Measurements from ENCODE around the gene SEMA3D. TPM values are rescaled to one million over a fixed set of nuclear protein-coding genes. Genes with fewer than 3 reads are reported as not detected.

The SEMA3D gene
- 10 to 100 TPM in 2 of 4 donors, 1 to 10 TPM in 2; 4.8 to 12.7 (median 9.8) TPM for total RNA-seq

DNA sequence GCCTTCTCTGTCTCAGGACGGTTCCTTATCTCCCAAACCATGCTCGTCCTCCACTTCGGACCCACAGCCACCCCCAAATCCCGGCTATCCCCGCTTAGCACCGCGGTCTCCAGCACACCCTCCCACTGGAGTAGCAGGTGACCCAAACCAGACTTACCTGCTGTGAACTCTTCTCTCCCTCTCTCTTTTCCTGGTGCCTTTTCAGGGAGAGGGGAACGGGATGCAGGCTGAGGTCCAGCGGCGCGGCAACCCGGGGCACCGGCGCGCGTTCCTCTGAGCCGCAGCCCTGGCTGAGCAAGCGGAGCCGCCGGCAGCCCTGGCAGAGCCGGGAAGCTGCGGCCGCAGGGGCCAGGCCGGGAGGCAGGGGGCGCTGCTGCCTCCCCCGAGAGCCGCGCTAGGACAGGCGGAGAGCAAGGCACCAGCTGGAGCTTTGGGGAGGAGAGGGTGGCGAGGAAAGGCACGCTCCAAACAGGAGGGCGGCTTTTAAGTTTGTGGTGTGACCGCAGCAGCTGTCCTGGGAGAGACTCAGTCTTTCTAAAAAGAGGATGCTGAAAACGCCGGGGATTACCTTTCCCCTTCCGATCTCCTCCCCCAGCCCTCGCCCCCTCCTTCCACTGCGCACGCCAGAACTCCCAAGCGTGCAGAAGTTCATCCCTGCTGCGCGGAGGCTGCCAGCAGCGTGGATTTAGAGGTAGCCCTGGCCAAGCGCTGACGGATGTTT is at the start of gene SEMA3D:
Gene SEMA3D, minus strand, starts transcription at position 536 of the 721 bp plus-strand sequence. CDS start 65,165 bp downstream, outside the sequence.
- Histone ChIP-seq H3K27ac (peak within 1 kb of the TSS; percentile 11 to 78 (median 75)), H3K27me3 (no peaks in the 10 kb centered on the region), H3K4me3 (peak within 1 kb of the TSS; percentile 40 to 69 (median 60)), H3K4me1 (peaks cover 0 to 24% (median 2%) of the 10 kb centered on the region in 4 donors), H3K9me3 (no peaks in the 10 kb centered on the region), H3K36me3 (no peaks in the 10 kb centered on the region)
- WGBS, 2 donors, result 0 to 1% methylated on average over 34 to 39 of the region's 45 CpGs
- DNase-seq (ENCODE audit: low spot score in 2 of 2), result peak; percentile 41 to 57
- TF ChIP-seq CTCF (IDR thresholded peaks at IDR 0.05) (peak; percentile 75 to 88 (median 78)), POLR2A (IDR thresholded peaks at IDR 0.05) (no peak), EP300 (IDR thresholded peaks at IDR 0.05) (no peak)

GRCh38 chr7:85234730-85235129 is 47.9 kb upstream of the SEMA3D start:
- Histone ChIP-seq H3K27me3 (no peaks in the 10 kb centered on the region), H3K36me3 (no peaks in the 10 kb centered on the region), H3K27ac (no peak overlapping the region), H3K9me3 (no peaks in the 10 kb centered on the region), H3K4me3 (no peak overlapping the region), H3K4me1 (peaks cover 0 to 8% (median 0%) of the 10 kb centered on the region in 4 donors)
- WGBS, 2 donors, result 56 to 69% methylated on average over 3 of the region's 3 CpGs
- no peak for DNase-seq (ENCODE audit: low spot score in 2 of 2)
- no peak for TF ChIP-seq CTCF (IDR thresholded peaks at IDR 0.05)
- no peak for TF ChIP-seq EP300 (IDR thresholded peaks at IDR 0.05)
- TF ChIP-seq POLR2A (IDR thresholded peaks at IDR 0.05), result no peak

DNA sequence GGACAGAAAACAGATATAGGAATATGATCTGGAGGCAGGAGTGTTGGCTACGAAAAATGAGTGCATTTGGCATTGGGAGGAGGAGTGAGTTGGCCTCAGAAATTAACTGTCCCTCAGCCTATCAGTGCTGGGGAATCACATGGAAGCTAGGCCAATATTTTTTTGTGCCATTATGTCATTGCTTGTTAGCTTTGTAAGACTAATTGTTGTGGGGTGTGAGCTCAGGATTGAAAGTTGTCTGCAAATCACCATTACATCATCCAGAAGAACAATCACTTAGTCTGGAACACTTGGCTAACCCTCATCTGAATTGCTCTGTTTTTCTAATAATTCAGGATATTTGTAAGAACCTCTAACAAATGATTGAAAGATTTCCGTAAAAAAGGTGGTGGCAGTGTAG is 45.2 kb upstream of the SEMA3D start:
- Histone ChIP-seq H3K9me3 (no peaks in the 10 kb centered on the region), H3K27ac (no peak overlapping the region), H3K36me3 (no peaks in the 10 kb centered on the region), H3K4me3 (no peak overlapping the region), H3K27me3 (no peaks in the 10 kb centered on the region), H3K4me1 (peaks cover 0 to 8% (median 0%) of the 10 kb centered on the region in 4 donors)
- TF ChIP-seq EP300 (IDR thresholded peaks at IDR 0.05) (no peak), CTCF (IDR thresholded peaks at IDR 0.05) (no peak), POLR2A (IDR thresholded peaks at IDR 0.05) (no peak)
- 58 to 64% methylated on average over 2 of the region's 2 CpGs for WGBS, 2 donors
- DNase-seq (ENCODE audit: low spot score in 2 of 2), result no peak

DNA sequence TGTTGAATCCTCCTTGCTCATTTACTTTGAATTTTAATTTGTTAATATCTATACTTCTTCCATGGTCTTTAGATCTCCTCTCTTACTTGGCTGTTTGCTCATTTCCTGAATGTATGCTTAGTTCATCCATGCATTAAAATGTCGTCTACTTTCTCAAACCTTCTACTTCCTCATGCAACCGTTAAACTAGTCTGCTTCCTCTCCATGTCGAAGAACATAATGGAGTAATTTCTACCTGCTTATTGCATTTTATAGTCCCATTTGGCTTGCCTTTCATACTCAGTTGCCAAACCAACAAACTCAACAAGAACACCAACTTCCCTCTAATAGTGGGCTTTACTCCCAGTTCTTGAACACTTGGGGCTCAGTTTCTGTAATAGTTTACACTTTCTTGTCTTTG is 43.8 kb upstream of the SEMA3D start:
- H3K4me1 ChIP-seq, result peaks cover 0 to 8% (median 0%) of the 10 kb centered on the region in 4 donors
- DNase-seq (ENCODE audit: low spot score in 2 of 2), result no peak
- no peak overlapping the region for H3K4me3 ChIP-seq
- H3K27ac ChIP-seq, result no peak overlapping the region
- no peak for TF ChIP-seq EP300 (IDR thresholded peaks at IDR 0.05)
- no peak for TF ChIP-seq CTCF (IDR thresholded peaks at IDR 0.05)
- TF ChIP-seq POLR2A (IDR thresholded peaks at IDR 0.05), result no peak
- H3K27me3 ChIP-seq, result no peaks in the 10 kb centered on the region
- no peaks in the 10 kb centered on the region for H3K36me3 ChIP-seq
- WGBS, 2 donors, result 76 to 83% methylated on average over 3 of the region's 3 CpGs
- no peaks in the 10 kb centered on the region for H3K9me3 ChIP-seq

GRCh38 chr7:85229544-85229943 is 42.7 kb upstream of the SEMA3D start:
- Histone ChIP-seq H3K27me3 (no peaks in the 10 kb centered on the region), H3K4me1 (peaks cover 0 to 8% (median 0%) of the 10 kb centered on the region in 4 donors), H3K4me3 (no peak overlapping the region), H3K27ac (no peak overlapping the region), H3K36me3 (no peaks in the 10 kb centered on the region), H3K9me3 (no peaks in the 10 kb centered on the region)
- TF ChIP-seq POLR2A (IDR thresholded peaks at IDR 0.05) (no peak), EP300 (IDR thresholded peaks at IDR 0.05) (no peak), CTCF (IDR thresholded peaks at IDR 0.05) (no peak)
- no peak for DNase-seq (ENCODE audit: low spot score in 2 of 2)

Data from tibial nerve (tissue), 4 donors.